Left lobe of liver (tissue), 2 donors: ENCODE measurements around the gene SART3. TPM values are rescaled to one million over a fixed set of nuclear protein-coding genes. Genes with fewer than 3 reads are reported as not detected.
A peak's percentile ranks its signal among the peaks of the same experiment; 100 is the strongest.
"Not testable (repeated sequence)": the region's sequence is repeated elsewhere in the genome, so short reads cannot be mapped to it uniquely, and the experiment has no call there.

Source experiments
- ATAC-seq: fragments of 200-7000 bp; cut with Tn5 transposase; one replicate; pipeline ENCODE4 v1.9.1; 2020; ENCODE audit warnings: mild to moderate bottlenecking, moderate library complexity
- DNase-seq: peaks from one replicate; pipeline ENCODE4 v3.0.0-alpha.2; 2020; ENCODE audit warnings: low spot score
- total RNA-seq: library from RNA; stranded (reverse); gene quantifications from one replicate; pipeline ENCODE4 v1.2.1, GENCODE V29; 2021
- donor health status: DM: no; HTN: no; CAD: no; lungs with moderate emphysema.
- donor health status: DM: no; HTN: yes; CAD: no.

Gene SART3
- total RNA-seq, 1 donor from 2014 or later: 13.7 TPM

DNA sequence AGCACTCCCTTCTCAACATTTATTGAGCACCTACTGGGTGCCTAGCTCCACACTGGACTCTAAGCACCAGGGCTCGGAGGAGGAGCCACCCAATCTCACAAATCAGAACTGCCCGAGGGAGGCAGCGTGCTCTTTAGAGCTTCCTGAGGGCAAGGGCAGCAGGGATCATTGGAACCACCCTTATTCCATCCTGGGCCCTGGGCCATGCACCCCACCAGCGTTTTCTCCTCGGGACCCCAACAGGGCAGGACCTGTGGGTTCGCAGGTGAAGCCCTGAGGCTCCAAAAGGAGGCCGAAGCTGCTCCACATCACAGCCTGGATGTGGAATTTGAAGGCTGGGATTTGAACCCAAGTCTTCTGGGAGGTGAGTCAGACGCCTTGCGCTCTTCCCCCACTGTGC lies 21.5 kb upstream of the SART3 start:
- DNase-seq: no peak

DNA sequence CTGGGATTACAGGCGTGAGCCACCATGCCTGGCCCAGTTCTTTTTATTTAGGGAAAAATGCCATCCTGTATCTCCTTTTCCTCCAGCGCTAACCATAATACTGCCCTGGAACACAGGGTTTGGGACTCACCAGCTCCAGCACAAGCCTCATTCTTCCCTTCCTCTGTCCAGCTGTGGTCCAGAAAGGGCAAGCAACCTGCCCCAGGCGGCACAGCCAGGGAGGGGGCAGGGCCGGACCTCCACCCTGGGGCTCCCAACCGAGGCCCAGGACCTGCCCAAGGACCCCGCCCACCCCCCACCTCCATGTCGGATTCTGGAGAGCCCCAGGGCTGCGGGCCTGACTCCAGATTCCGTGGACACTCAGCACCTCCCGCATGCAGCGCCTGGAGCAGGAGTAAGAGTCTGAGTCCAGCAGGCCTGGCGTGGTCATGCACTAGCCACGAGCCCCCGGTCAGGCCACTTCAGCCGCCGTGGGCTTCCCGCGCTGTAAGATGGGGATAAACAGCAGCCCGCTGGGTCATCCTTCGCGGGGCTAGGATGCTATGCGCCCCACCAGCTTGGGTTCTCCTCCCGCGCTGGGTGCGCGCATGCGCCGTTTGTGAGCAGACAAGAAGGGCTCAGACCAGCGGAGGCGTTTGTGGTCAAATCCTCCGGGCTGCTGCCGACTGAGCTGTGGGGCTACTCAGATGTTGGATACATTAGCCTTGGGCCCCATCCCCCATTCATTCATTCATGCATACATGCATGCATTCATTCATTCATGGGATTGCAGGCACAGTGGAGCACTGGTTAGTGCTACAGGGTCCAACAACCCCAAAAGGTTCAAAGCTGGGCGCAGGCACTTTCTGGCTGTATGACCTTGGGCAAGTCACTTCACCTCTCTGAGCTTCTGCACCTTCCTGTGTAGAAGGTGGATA lies 20.6 kb upstream of the SART3 start:
- ATAC-seq: no peak
- no peak for DNase-seq

More for the DNA sequence above, 21.5 kb upstream of the SART3 start:
- ATAC-seq: no peak

- DNase-seq: no peak
- no peak for ATAC-seq
These were observed 19.6 kb upstream of the SART3 start for GRCh38 chr12:108580531-108580930.

- no peak for ATAC-seq
- no peak for DNase-seq
These were observed 17.8 kb upstream of the SART3 start for GRCh38 chr12:108578813-108579212.

GRCh38 chr12:108578264-108578663 lies 17.3 kb upstream of the SART3 start:
- DNase-seq (no peak), ATAC-seq (no peak)

GRCh38 chr12:108577458-108577857 lies 16.5 kb upstream of the SART3 start:
- ATAC-seq (no peak), DNase-seq (no peak)

DNA sequence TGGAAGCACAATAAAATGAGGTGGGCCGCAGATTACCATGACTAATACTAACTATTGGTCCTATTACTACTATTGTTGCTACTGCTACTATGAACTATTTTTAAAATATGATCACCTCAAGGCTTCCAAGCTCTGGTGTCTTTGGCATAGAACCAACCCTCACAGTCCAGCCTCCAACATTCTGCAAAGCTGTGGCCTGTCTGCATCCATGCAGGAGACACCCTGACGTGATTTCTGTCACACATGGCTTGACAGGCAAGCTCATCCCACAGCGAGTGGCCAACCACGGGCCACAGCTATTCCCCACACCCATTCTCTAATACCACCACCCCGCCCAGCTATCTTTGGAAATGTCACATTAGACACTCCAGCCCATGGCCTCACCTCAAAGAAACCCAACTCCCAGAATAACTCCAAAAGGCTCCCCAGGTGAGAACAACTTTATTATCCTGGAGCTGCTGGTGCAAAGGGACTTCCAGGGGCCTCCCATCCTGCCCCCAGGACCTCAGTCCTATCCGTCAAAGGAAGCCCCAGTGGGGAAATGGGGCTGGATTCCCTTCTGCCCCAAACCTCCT lies 15.8 kb upstream of the SART3 start:
- no peak for DNase-seq
- ATAC-seq: no peak

GRCh38 chr12:108575199-108575912 lies 14.4 kb upstream of the SART3 start:
- DNase-seq: peak; percentile 11
- ATAC-seq: no peak

- ATAC-seq, DNase-seq: not testable (repeated sequence)
These were observed 13.3 kb upstream of the SART3 start for GRCh38 chr12:108574276-108574675.

DNA sequence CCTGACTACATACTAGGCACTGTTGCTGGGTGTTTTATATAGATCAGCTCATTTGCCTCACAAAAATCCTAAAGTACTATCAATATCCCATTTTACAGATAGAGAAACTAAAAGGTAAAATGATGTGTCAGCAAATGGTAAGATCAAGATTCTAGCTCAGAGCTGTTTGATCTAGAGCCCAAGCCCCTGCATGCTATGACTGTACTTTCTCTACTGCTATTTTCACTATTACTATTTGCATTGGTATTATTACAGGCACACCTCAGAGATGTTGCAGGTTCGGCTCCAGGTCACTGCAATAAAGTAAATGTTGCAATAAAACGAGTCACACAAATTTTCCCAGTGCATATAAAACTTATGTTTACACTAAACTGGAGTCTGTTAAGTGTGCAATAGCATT lies 12.3 kb upstream of the SART3 start:
- no peak for DNase-seq
- no peak for ATAC-seq

- peak; percentile 16 for DNase-seq
- no peak for ATAC-seq
These were observed 11.3 kb upstream of the SART3 start for GRCh38 chr12:108572166-108572790.

DNA sequence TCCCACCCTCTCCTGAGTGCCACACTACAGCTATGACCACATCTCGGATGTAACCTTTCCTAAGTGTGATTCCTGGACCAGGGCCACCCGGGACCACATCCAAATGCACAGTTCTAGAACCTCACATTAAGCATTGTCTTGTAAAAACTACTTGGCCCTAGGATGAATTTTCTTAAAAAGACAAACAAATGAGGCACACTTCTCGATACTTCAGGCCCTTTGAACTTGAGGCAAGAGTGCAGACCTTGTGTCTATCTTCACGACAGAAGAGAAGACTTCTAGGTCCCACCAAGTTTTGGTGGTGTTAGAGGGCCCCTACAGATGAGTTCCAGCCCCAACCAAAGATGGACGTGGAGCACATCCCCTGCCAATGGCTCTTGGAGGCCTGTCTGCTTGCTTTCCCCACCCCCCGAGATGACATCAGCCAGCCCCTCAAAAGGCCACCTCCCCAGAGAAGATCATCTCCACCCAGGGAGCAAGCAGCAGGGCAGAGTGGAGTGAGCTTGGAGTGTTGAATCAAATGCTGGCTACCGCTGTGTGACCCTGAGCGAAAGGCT lies 10.7 kb upstream of the SART3 start:
- DNase-seq (peak; percentile 30), ATAC-seq (no peak)

- no peak for ATAC-seq
- DNase-seq: peak; percentile 33
These were observed 10.0 kb upstream of the SART3 start for GRCh38 chr12:108570743-108571608.

- no peak for DNase-seq
These were observed 7.6 kb upstream of the SART3 start for GRCh38 chr12:108568338-108569154.

GRCh38 chr12:108567406-108568337 lies 6.7 kb upstream of the SART3 start:
- no peak for ATAC-seq

More at GRCh38 chr12:108568338-108569154, 7.6 kb upstream of the SART3 start:
- no peak for ATAC-seq

GRCh38 chr12:108566452-108566851 lies 5.5 kb upstream of the SART3 start:
- DNase-seq: no peak
- ATAC-seq: no peak

More at GRCh38 chr12:108567406-108568337, 6.7 kb upstream of the SART3 start:
- no peak for DNase-seq

DNA sequence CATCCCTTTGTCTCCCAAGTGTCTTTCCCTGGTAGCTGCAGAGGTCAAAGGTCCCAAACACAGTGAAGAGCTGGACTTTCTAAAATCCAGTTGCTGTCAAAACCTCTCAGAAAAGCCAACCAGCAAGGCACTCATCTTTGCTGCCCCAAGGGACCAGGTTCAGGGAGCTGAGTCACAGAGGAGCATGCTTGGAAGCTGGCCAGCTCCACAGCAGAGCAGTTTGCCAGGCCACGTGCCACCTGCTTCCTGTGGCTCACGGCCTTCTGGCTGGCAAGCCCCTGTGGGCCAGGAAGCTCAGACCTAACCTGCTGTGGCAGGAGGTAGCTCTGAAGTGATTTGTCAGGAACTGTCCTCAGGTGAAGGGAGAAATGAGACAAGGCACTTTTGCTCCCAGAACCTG lies 5.0 kb upstream of the SART3 start:
- ATAC-seq: peak; percentile 47
- peak; percentile 86 for DNase-seq

DNA sequence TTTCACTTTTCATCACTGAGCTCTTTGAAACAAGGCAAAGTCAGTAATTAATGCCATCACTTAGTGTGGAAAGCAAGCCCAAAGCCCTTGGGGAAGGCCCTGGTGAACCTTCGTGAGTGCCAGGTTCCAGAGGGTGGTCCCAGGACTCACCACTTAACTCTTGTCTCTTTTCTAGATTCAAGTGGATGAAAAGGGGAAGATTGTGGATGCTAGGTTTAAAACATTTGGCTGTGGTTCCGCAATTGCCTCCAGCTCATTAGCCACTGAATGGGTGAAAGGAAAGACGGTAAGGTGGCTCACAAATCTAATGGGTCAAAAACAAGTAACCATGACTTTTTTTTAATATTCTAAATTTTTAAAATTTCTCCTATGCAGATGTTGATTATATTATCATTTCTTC lies 4.2 kb upstream of the SART3 start:
- no peak for DNase-seq

More for the DNA sequence above, 4.2 kb upstream of the SART3 start:
- no peak for ATAC-seq
